GM19372 (cell line): ENCODE results near the gene ADAMTSL3.
"Not testable (repeated sequence)": the region's sequence is repeated elsewhere in the genome, so short reads cannot be mapped to it uniquely, and the experiment has no call there.

Experiments
- ATAC-seq: cut with Tn5 transposase; IDR thresholded peaks from one replicate; pipeline ENCODE4 v1.9.1; 2021; ENCODE audit warnings: mild to moderate bottlenecking, low read depth, moderate library complexity; ENCODE audit not compliant: unreplicated experiment

ADAMTSL3 gene

DNA sequence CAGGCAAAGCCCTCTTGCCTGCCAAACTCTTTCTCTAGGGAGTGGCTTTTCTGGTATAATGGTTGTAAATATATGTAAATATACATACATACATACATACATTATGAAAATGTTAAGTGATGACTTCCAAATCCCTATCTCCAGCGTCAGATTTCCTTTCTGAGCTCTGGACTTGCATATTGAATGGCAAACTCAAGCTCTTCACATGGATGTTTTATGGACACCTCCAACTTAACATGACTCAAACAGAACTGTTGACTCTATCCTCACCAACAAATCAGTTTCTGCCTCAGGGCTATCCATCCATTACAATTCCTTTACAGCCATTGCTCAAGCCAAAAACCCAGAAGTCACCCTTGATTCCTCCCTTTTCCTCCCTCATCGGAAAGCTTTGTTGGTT is 45.1 kb downstream of the ADAMTSL3 start:
- ATAC-seq: no peak

DNA sequence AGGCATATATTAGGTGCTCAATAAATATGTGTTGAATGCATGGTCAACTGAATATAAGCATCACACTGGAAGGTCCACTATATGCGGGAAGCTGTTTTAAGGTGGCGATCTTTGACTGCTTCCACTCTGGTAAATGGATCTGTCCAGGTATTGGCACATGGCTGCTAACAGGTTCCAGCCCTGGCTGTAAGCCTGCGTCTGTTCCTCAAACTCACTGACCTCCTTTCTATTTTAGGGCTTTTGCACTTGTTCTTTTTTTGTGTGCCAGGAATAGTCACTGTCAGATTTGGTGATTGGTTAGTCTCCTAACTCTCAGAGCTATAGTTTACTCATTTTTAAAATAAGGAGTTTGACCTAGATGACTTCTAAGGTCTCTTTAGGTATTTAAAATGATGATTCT is 46.2 kb downstream of the ADAMTSL3 start:
- no peak for ATAC-seq

DNA sequence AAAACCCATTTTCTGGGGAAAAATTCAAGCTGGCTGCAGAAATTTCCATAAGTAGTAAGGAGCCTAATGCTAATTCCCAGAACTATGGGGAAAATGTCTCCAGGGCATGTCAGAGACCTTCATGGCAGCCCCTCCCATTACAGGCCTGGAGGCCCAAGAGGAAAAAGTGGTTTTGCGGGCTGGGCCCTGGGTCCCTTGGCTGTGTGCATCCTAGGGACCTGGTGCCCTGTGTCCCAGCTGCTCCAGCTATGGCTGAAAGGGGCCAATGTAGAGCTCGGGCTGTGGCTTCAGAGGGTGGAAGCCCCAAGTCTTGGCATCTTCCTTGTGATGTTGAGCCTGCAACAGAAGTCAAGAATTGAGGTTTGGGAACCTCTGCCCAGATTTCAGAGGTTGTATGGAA is 48.4 kb downstream of the ADAMTSL3 start:
- not testable (repeated sequence) for ATAC-seq

DNA sequence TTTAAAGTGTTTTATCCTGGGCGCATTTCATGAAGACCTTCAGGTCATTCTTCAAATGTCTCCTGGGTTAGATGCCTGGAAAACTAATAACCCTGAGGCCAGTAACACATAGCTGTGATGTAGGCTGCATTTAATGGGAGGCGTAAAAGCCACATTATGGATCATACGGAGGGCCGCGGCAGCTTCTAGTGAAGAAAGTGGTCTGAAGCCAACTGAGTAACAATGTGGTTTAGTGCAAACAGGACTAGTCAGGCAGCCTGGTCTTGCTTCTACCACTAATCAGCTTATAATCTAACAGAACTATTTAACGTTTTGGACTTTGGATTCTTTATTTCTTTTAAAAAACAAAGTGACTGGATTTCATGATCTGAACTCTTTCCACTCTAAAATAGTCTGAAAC is 54.4 kb downstream of the ADAMTSL3 start:
- no peak for ATAC-seq

DNA sequence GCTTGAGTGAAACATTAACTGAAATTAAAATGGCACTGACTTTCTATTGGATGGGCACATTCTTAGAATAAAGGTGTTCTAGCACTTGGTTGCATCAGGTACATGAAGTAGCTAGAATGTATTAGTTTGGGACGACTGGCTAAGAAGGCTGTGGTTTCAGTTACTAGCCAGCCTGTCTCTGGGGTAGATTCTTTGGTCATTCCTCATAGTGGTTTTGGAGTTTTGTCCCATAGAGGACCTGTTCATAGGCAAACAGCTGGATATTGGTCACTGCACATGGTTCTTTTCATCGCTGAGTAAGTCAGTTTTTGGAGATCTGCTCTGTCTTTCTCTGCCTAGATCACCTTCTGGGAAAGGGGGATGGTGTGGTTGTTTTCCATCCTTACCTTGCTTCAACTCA is 55.3 kb downstream of the ADAMTSL3 start:
- ATAC-seq: no peak

DNA sequence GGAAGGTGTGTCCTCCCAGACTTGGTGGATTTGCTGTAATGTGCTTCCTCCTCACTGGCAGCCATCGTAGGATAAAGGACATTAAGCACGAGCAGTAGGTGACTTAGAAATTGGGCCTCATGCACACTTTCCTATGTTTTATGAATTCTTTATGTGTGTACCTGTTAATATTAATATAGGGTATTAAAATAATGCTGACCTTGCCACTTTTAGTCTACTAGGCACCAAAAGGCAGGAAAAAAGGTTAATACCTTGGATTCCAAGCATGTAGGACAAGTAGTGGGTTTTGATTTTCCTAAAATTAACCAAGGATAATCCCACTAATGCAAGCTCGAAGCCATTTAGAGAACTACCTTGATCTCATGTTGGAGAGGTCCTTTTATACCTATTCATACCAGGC is 55.9 kb downstream of the ADAMTSL3 start:
- ATAC-seq: no peak

DNA sequence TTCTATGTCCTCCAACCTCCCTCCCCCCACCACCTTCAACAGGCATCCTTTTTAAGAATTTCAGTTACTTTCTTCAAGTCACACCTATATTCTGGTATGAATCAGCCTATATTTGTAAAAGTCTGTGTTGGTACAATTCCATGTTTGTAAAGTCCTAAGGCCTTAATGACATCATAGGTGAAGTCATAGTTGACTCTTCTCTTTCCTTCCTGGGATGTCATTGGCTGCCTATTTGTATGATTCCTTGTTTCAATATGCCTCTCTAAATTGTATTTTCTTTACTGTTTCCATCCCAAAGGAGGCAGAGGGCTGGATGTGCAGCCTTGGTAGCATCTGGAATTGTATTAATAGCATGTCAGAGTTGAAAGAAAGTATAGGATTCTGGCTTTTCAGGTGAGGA is 56.5 kb downstream of the ADAMTSL3 start:
- ATAC-seq: no peak

DNA sequence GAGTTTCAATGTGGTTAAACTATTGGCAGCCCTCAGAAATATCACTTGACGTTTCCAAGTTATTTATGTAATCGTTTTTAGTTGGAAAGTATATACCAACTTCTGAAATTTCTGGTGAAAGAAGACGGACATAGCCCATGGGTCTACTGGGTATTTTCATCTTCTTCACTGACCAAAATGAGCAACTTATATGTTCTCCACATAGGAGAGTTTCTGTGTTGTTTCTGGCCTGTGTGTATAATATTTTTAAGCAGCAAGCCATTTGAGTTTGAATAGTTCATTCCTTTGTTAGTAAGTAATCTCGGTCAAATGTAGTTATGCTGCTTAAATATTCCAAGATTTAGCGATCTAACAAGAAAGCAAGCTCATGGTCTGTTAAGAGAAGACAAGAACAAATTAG is 57.3 kb downstream of the ADAMTSL3 start:
- no peak for ATAC-seq

DNA sequence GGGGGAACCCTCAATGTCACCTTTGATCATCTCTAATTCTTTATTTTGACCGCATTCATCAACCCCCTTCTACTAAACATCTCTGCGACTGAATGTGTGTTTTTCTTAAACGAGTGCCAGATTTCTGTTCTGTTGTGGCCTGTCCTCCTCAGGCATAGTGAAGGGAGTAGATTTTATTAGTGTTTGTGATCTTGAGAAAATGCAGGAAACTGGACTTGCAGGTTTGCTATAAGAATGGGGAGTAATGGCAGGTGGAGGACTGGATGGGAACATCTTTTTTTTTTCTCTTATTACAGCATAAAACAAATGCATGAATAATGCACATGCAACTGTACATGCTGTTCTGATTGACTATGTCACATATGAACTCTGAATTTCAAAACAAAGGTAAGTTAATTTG is 59.3 kb downstream of the ADAMTSL3 start:
- no peak for ATAC-seq

DNA sequence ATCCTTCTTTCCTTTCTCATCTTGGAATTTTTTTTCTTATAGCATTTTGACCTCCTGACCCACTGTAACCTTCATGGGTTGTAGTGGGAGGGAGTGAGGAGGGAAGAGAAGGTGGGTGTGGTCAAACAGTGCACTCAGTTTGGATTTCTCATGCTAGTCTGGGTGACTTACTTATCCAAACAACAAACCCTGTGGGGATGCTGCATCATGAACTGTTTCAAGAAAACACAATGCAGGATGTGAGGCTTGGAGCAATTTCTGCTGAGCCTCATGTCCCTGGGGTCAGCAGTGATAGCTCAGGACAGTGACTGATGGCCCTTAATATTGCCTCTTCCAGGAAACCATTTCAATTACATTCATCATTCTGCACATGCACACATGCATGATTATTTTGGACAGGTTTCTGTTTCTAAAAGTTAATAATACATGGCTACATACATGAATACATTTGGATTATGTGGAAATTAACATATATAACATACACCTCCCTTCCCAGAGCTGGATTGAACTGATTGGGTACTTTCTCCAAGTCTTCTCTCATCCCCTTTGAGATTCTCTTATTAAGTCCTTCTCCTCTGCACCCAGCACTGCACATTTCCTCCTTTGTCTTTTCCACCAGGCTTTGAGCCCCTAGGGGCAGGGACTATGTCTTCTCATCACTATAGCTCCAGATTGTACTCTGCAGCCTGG is 61.2 kb downstream of the ADAMTSL3 start:
- no peak for ATAC-seq

DNA sequence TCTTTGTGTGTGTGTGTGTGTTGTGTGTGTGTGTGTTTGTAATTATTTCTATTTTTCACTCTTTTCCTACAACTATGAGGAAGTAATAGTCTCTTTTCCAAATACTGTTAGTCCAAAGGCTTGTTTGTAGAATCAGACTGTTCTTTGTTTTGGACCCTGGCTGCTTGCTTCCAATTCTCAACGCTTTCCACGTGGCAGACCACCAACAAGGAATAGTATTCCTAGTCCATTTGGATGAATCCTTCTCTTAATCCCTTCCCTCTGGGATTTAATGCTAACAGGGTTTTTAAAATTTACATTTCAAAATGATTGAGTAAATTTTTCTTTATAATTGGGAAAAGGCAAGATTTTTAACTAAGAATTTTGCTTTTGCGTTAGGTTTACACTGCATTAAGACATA is 62.7 kb downstream of the ADAMTSL3 start:
- no peak for ATAC-seq

DNA sequence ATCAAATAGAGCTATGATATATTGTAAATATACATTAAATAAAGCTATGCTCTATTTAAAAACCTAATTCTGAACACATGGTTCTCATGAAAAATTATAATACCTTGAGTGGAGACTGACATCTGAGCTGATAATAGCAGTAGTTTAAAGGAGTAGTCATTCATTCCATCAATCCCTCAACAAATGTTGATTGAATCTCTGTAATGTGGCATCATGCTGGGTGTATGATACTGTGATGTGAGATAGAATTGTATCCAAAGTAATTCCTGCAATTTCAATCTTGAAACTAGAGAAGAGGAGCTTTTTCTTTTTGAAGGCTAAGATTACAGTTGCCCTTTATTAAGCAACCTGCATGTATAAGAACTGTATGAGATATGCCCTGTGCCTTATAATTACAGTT is 63.1 kb downstream of the ADAMTSL3 start:
- ATAC-seq: no peak

DNA sequence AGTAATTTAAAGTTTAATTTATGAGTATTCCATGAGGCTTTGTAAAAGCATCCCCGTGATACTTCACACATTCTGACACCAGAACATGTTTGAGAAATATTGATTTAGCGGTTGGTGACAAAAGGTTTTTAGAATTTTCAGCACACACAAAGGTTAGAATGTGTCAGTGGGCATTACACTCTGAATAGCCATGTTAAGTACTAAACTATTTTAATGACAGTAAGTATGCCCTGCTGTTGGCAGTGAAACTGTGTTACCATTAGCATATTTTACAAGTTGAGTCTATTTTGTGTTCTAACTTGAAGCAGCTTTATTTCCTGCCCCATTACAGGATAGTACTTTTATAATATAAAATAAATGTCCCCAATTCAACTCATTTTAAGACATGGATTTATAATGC is 66.5 kb downstream of the ADAMTSL3 start:
- no peak for ATAC-seq

DNA sequence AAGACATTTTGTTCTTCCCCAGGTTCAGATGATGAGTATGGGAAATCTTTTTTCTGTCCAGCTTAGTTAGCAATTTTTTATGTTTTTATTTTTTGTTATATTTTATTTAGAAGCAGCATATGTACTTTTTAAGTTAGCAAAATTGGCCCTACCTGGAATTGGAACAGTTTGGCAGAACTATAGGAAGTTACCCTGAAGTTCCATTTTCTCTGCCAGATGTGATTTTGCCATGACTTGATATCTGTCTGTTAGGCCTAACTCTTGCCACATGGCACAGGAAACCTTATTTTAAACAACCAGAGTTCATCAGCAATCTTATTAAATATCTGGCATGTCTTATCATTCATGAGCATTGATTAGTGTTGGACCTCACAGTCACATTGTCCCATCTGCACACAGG is 67.1 kb downstream of the ADAMTSL3 start:
- no peak for ATAC-seq

DNA sequence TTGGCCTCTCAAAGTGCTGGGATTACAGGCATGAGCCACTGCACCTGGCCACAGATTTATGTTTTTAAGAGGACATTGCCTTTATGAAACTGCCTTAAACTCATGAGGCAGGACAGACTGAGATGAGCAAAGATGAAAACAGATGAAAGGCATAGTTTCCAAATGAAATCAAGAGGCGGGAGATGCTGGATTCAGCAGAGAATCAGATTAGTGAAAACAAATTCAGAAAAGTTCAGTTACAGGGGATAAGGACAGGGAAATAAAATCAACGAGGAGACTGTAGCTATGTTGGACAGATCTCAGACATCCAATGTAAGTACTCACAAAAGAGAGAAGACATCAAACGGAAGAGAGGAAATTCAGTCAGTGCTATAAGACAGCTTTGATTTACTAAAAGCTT is 68.1 kb downstream of the ADAMTSL3 start:
- ATAC-seq: no peak

DNA sequence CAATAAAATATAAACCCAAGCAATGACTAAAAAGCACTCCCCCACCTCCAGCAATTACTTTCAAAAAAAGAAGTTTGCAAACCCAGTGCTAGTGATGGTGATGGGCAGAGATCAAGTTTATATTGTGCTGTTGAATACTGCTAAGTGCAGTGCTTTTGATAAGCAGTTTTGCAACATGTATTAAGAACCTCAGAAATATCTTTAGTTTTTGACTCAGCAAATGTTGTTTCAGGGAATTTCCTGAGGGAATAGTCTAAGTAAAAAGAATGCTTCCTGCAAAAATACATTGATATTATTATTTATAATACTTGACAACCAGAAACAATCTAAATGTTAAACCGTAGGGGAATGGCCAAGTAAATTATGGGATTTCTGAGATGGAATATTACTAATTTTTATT is 69.3 kb downstream of the ADAMTSL3 start:
- no peak for ATAC-seq

DNA sequence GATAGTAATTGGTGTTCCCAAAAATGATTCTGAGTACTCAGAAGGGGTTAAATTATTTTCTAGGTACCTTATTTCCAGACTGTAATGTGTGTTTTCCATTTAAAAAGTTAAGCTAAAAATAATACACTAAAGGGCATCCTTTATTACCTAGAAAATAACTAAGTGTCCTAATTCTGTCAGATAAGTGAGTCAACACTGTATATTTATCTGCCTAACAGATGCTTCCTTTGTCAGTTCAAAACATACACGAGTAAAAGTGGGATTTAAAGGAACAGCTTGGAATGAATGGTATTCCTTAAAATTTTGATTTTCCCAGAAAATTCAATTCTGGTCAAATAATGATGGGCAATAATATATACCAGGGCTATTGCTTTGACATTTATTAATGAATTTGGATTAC is 78.3 kb downstream of the ADAMTSL3 start:
- ATAC-seq: no peak

DNA sequence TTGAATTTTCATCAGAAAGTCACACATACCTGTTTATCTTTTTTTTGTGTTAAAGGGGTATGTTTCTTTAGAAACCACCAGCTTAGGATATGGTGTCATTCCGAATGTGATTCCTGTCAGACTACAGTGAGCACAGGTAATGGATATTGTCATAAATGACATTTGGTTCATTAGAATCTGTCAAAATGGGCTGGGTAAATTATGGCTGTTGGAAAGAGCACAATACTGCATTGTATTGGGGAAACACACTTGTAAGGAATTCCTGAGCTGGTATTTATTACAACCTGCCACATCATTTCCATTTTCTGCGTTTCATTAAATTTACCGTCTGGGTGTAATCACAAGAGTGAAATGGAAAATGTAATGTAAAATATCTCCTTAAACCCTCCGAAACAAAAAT is 78.8 kb downstream of the ADAMTSL3 start:
- ATAC-seq: no peak

DNA sequence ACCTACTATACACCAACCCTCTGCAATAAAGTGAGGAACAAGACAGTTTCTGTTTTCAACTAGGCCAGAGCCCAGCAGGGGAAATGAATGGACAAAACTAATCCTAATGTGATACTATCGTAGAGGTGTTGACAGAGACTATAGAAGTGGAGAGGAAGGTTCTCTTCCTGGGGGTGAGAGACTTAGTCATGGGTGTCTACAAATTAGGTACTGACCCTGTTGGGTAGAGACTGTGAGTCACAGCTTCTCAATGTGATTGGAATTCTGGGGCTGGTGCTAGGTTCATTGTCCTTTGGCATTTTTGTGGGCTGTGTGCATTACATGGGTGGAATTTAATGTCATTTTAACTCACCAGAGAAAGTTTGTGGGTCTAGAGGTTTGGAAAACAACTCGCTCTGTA is 79.3 kb downstream of the ADAMTSL3 start:
- ATAC-seq: no peak

DNA sequence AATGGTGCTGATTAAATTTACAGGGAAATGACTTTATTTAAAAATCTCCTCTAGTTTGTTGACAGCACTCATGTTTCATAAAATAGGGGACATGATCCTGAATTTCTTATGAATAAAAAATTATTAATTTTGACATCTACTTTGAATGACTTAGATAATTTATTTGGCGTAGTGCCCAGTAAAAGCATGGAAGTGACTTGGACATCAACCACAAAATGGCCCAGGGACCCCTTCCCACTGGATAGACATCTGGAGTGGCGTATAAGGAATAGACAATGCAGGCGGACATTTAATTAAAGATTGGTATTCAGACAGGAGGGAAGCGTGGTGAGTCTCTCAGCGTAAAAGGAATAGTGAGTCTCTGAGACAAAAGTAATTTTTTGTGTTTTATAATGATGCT is 79.8 kb downstream of the ADAMTSL3 start:
- no peak for ATAC-seq

DNA sequence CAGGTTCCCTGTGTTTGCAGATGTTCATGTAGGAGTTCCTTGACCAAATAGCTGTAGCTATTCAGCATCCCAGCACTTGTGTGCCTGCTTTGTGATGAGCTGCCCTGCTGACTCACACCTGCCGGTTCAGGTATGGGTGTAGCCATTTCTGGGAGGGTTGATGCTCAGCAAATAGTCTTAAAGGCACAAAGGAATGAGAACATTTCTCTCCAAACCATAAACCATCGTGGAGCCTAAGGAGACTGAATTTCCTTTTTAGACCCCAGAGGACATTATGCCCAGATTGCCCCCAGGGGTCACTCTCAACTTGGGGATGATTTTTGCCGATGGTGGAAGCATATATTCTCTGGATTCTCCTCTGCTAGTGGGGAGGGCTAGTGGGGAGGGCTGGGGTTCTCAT is 80.6 kb downstream of the ADAMTSL3 start:
- no peak for ATAC-seq

DNA sequence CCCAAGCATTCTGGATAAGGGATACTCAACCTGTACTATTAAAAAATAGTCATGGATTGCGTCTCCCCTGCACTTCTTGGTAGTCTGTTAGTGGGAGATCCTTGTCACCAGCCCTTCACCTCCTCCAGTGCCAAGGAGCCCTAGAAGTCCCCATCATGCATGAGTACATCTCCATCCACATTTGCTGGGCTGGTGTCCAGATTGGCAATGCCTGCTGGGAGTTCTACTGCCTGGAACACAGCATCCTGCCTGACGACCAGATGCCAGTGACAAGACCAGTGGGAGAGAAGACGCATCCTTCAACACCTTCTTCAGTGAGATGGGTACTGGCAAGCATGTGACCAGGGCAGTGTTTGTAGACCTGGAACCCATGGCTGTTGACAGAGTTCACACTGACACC is 85.7 kb downstream of the ADAMTSL3 start:
- ATAC-seq: no peak

DNA sequence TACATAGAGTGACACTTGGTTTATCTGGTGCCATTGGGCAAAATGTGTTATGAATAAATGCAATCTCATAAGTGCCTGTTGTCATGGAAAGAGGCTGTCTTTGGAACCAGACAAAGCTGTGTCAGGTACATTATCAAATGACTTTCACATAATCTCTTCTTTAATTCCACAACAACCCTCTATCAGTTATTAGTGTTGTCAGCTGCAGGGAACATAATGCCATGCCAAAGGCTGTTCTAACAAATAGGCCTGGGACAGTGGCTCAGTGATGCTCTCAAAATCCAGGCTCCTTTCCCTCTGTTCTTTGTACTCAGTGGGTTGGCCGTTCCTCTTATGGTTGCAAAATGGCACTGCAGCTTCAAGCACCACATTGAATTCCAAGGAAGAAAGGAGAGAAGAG is 91.8 kb downstream of the ADAMTSL3 start:
- ATAC-seq: no peak
